Measurements from ENCODE around the gene ADGRB3.

ADGRB3 gene

GRCh38 chr6:69366831-69367230, 731.7 kb downstream of the ADGRB3 start:
- Histone ChIP-seq H3K4me1 (no peaks in the 10 kb centered on the region), H3K36me3 (no peaks in the 10 kb centered on the region), H3K9me3 (no peaks in the 10 kb centered on the region), H3K4me3 (no peak overlapping the region), H3K27ac (no peak overlapping the region), H3K27me3 (no peaks in the 10 kb centered on the region)
- TF ChIP-seq CTCF (IDR thresholded peaks at IDR 0.05): no peak
- no peak for DNase-seq
- intact Hi-C loops (cut with DNase I; ENCODE audit: low total_unique reads): no loop called here

GRCh38 chr6:69368613-69369012, 733.5 kb downstream of the ADGRB3 start:
- Histone ChIP-seq H3K27me3 (no peaks in the 10 kb centered on the region), H3K27ac (no peak overlapping the region), H3K4me1 (no peaks in the 10 kb centered on the region), H3K36me3 (no peaks in the 10 kb centered on the region), H3K4me3 (no peak overlapping the region), H3K9me3 (no peaks in the 10 kb centered on the region)
- no peak for DNase-seq
- intact Hi-C loops (cut with DNase I; ENCODE audit: low total_unique reads): no loop called here
- TF ChIP-seq CTCF (IDR thresholded peaks at IDR 0.05): no peak

- Histone ChIP-seq H3K27ac (no peak overlapping the region), H3K4me1 (no peaks in the 10 kb centered on the region), H3K27me3 (no peaks in the 10 kb centered on the region), H3K4me3 (no peak overlapping the region), H3K36me3 (no peaks in the 10 kb centered on the region), H3K9me3 (no peaks in the 10 kb centered on the region)
- no peak for TF ChIP-seq CTCF (IDR thresholded peaks at IDR 0.05)
- intact Hi-C loops (cut with DNase I; ENCODE audit: low total_unique reads): no loop called here
- DNase-seq: no peak
Measured at GRCh38 chr6:69370763-69371162, 735.7 kb downstream of the ADGRB3 start.

GRCh38 chr6:69378326-69378725, 743.2 kb downstream of the ADGRB3 start:
- Histone ChIP-seq H3K27ac (no peak overlapping the region), H3K4me3 (no peak overlapping the region)

GRCh38 chr6:69379518-69379917, 744.4 kb downstream of the ADGRB3 start:
- H3K4me1 ChIP-seq: no peaks in the 10 kb centered on the region
- intact Hi-C loops (cut with DNase I; ENCODE audit: low total_unique reads): no loop called here
- no peak overlapping the region for H3K27ac ChIP-seq
- H3K9me3 ChIP-seq: no peaks in the 10 kb centered on the region
- H3K36me3 ChIP-seq: no peaks in the 10 kb centered on the region
- H3K4me3 ChIP-seq: no peak overlapping the region
- no peak for DNase-seq
- no peak for TF ChIP-seq CTCF (IDR thresholded peaks at IDR 0.05)
- H3K27me3 ChIP-seq: no peaks in the 10 kb centered on the region

More at GRCh38 chr6:69378326-69378725, 743.2 kb downstream of the ADGRB3 start:
- Histone ChIP-seq H3K4me1 (no peaks in the 10 kb centered on the region), H3K36me3 (no peaks in the 10 kb centered on the region), H3K27me3 (no peaks in the 10 kb centered on the region), H3K9me3 (no peaks in the 10 kb centered on the region)
- intact Hi-C loops (cut with DNase I; ENCODE audit: low total_unique reads): no loop called here
- TF ChIP-seq CTCF (IDR thresholded peaks at IDR 0.05): no peak
- no peak for DNase-seq

GRCh38 chr6:69383627-69384026, 748.5 kb downstream of the ADGRB3 start:
- intact Hi-C loops (cut with DNase I; ENCODE audit: low total_unique reads): no loop called here
- Histone ChIP-seq H3K36me3 (no peaks in the 10 kb centered on the region), H3K27me3 (no peaks in the 10 kb centered on the region), H3K4me1 (no peaks in the 10 kb centered on the region), H3K27ac (no peak overlapping the region), H3K4me3 (no peak overlapping the region), H3K9me3 (no peaks in the 10 kb centered on the region)
- no peak for TF ChIP-seq CTCF (IDR thresholded peaks at IDR 0.05)
- DNase-seq: no peak
